ENCODE data around the gene NEMF. TPM values are rescaled to one million over a fixed set of nuclear protein-coding genes. Genes with fewer than 3 reads are reported as not detected.

Gene NEMF
- total RNA-seq, 1 experiment from 2014 or later, result 50.1 TPM

- no peaks in the 10 kb centered on the region for H3K27me3 Mint-ChIP-seq (ENCODE audit: low read depth)
- CTCF ChIA-PET, result interaction anchor here (0.6 kb wide), 1 partner anchor 217 kb away, joined by 4 read pairs; no protein-coding TSS in a partner anchor
- ATAC-seq, result no peak
- TF ChIP-seq E2F5 (CRISPR knock-in tag; IDR thresholded peaks at IDR 0.05) (no peak), ARID4B (CRISPR knock-in tag; IDR thresholded peaks at IDR 0.05; ENCODE audit: borderline replicate concordance) (no peak), AR (CRISPR knock-in tag; IDR thresholded peaks at IDR 0.05) (no peak), RORB (CRISPR knock-in tag; IDR thresholded peaks at IDR 0.05) (no peak), STAT6 (CRISPR knock-in tag; conservative IDR thresholded peaks at IDR 0.05; ENCODE audit: low read depth) (no peak), PRDM15 (CRISPR knock-in tag; IDR thresholded peaks at IDR 0.05) (no peak), ZNF263 (CRISPR knock-in tag; IDR thresholded peaks at IDR 0.05; ENCODE audit: low read depth) (no peak), ZNF232 (CRISPR knock-in tag; IDR thresholded peaks at IDR 0.05) (no peak), ZNF396 (CRISPR knock-in tag; IDR thresholded peaks at IDR 0.05; ENCODE audit: borderline replicate concordance) (no peak), ATF1 (CRISPR knock-in tag; IDR thresholded peaks at IDR 0.05) (no peak), ZNF671 (CRISPR knock-in tag; IDR thresholded peaks at IDR 0.05) (no peak), PRRX2 (CRISPR knock-in tag; IDR thresholded peaks at IDR 0.05) (no peak), ATF2 (CRISPR knock-in tag; IDR thresholded peaks at IDR 0.05; ENCODE audit: borderline replicate concordance, low read depth) (no peak), MAX (CRISPR knock-in tag; IDR thresholded peaks at IDR 0.05) (no peak), E2F1 (CRISPR knock-in tag; IDR thresholded peaks at IDR 0.05) (no peak), ETV6 (CRISPR knock-in tag; IDR thresholded peaks at IDR 0.05) (no peak), CTCF (IDR thresholded peaks at IDR 0.05) (no peak)
These were observed 35.7 kb upstream of the NEMF start for GRCh38 chr14:49888293-49888692.

More at GRCh38 chr14:49888293-49888692, 35.7 kb upstream of the NEMF start:
- peaks cover 3% of the 10 kb centered on the region; the same call in 1 of the 2 replicates for H3K36me3 Mint-ChIP-seq
- H3K4me3 Mint-ChIP-seq, result no peak overlapping the region
- no peak for DNase-seq (ENCODE audit: low spot score)
- peaks cover 34% of the 10 kb centered on the region for H3K4me1 Mint-ChIP-seq
- peaks cover 7% of the 10 kb centered on the region for H3K9me3 Mint-ChIP-seq
- POLR2A ChIA-PET, result no interaction called here
- H3K27ac Mint-ChIP-seq, result no peak overlapping the region
